GM12874 (cell line): Measurements from ENCODE around the gene SHANK2.

ENCODE experiments used
- CTCF ChIP-seq: IDR thresholded peaks from 2 replicates; pipeline ENCODE4 v1.5.1; 2011; ENCODE audit warnings: low read depth, mild to moderate bottlenecking, control low read depth, low read length, moderate library complexity; ENCODE audit not compliant: insufficient read depth

Gene SHANK2

DNA sequence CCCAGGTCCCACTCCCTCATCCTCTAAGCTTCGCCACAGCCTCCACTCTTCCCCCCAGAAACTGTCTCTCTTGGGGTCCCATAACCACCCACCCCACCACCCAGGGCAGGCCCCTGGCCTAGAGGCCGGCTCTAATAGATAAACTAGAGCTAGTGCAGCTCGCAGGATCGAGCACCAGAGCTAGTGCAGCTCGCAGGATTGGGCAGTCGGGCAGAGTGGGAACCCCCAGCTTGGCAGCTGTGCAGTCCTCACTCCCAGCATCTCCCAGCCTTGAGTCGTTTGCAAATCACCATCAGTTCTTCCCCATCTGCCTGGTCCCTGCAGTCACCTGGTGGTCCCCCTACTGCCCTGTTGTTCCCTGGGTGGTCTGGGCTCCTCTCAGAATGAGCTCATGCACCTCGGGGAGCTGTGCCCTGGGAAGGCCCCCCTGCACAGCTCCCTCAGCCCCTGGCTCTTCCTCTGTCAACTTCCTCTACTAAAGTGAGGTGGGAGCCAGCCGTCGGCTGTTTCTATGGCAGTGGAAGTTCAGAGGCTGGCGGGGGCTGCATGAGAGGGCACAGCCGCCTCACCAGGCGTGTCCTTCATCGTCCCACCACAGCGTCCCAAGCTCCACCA lies 15.5 kb upstream of the SHANK2 start:
- no peak for TF ChIP-seq CTCF

DNA sequence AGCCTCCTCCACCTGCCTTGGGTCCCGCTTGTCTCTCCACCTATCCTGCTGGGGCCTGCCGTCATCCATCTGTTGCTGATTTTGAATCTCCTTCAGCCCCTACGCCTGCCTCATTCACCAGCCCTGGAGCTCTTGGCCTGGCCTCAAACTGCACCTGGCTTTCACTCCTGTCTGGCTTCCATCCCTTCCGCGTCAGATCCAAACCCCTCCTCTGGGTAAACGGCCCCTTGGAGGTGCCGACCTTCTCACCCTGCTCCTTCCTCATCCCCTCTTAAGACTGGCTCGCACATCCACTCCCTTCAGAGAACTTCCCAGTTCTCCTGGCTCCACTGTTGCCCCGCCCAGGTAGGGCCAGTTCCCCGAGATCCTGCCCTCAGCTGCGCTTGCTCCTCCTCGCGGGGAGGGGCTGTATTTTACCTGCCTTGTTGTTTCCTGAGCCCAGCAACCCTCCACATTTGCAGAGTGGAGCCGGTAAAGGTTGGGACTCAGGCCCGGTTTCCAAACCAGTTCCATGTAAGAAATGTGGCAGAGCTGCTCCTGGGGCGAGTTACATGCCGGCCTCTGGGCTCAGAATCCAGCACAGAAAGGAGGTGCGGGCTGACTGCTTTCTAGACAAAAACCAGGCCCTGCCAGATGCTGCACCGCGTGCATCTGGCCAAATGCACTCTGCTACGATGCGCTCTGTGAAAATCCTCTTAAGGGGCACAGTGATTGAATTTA lies 13.9 kb upstream of the SHANK2 start:
- no peak for TF ChIP-seq CTCF

GRCh38 chr11:71265559-71266092 lies 13.2 kb upstream of the SHANK2 start:
- no peak for TF ChIP-seq CTCF

- TF ChIP-seq CTCF, result no peak
Observed at GRCh38 chr11:71263386-71263785, 11.0 kb upstream of the SHANK2 start.

DNA sequence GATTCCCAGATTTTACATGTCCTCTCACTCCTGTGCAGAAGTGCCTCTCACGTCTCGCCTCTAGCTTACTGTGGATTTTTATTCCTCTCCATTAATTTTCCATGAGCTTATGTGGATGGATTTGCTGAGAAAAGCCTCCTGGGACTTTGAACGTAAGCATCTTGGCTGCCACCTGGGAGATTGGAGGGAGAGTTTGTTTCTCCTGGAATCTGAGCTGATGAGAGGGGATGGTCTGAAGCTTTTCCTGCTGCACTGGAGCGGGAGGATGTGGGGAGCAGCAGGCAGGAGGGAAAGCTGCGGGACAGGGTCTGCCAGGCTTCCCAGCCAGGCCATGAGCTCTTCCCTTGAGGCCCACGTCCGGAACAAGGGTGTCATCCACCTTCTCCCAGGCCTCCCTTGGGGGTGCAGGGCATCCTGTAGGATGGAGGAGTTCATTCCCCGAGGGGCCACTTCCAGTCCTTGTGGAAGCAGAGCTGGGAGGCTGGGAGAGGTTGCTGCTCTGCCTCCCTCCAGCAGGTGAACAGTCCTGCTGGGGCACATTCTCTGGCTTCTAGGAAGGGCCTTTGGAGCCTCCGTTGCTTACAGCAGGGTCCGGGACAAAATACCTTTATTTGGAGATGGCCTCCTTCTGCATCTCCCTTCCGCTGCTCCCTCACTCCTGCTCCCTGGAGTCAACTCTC lies 3.6 kb upstream of the SHANK2 start:
- no peak for TF ChIP-seq CTCF

DNA sequence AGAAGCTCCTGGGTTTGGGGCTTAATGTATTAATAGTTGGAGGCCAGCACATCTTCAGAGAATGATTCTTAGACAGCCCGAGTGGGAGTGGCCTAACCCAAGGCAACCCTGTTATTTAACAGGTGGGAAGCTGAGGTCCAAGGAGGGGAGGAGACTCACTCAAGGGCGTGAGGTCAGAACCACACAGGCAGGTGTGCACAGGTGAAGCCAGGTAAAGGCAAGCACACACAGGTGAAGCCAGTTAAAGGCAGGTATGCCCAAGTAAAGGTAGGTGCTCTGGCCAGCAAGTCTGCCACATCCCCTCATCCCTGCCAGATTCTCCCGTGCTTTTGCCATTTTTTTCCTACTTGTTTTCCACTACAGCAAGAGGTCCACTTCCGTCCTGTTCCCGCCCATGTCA lies 2.9 kb upstream of the SHANK2 start:
- TF ChIP-seq CTCF, result no peak

GRCh38 chr11:71253794-71254193 lies 1.4 kb upstream of the SHANK2 start:
- TF ChIP-seq CTCF, result no peak
